ENCODE data around the gene ZNF784. TPM values are rescaled to one million over a fixed set of nuclear protein-coding genes. Genes with fewer than 3 reads are reported as not detected.
A peak's percentile ranks its signal among the peaks of the same experiment; 100 is the strongest.

ZNF784 gene
- total and polyA plus RNA-seq, 9 of the 15 experiments (the other 6 are each of a cell fraction or from before 2014, with no cell fraction given): 0.14 to 6.1 (median 2.1) TPM

DNA sequence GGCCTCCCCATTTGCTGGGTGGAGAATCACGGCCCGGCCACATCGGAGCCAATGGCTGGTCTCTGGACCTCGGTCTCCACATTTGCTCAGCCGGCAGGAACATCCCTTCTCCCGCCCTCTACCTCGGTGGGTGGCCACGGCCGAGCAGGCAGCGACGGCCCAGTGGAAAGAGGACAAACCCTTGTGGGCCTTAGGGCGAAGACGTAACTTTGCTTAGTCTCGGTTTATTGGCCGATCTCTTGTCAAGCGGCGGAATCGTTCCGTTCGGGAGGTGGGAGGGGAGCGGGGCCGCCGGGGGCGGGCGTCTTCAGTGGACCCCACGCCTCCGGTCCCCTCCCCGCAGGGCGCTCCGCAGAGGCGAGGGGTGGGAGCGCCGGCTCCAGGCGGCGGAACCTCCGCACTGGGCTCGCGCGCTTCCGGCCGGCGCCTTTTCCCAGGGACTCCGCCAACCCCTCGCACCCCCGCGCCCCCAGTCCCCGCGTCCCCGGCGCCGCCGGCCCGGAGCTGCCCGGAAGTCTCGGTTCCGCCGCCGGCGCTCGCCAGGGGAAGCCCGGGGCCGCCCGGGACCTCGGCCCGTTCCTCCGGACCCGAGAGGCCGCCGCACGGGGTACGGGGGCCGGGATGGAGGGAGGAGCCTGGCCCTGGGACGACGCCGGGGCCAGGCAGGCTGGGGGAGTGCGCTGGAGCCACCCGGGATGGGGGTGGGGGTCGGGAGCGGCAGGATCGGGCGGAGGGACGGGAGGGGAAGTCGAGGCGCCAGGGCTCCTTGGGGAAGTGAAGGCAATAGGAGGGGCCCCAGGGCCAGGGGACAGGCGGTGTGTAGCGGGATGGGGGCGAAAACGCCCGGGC is 16.4 kb upstream of the ZNF784 start, which contains the start of gene ZNF580 (continued):
- TF ChIP-seq, protein P1, sequence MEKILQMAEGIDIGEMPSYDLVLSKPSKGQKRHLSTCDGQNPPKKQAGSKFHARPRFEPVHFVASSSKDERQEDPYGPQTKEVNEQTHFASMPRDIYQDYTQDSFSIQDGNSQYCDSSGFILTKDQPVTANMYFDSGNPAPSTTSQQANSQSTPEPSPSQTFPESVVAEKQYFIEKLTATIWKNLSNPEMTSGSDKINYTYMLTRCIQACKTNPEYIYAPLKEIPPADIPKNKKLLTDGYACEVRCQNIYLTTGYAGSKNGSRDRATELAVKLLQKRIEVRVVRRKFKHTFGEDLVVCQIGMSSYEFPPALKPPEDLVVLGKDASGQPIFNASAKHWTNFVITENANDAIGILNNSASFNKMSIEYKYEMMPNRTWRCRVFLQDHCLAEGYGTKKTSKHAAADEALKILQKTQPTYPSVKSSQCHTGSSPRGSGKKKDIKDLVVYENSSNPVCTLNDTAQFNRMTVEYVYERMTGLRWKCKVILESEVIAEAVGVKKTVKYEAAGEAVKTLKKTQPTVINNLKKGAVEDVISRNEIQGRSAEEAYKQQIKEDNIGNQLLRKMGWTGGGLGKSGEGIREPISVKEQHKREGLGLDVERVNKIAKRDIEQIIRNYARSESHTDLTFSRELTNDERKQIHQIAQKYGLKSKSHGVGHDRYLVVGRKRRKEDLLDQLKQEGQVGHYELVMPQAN (IDR thresholded peaks at IDR 0.05; ENCODE audit: borderline replicate concordance): no peak; the same call in 1 of the 2 replicates
- TF ChIP-seq MTA2 (IDR thresholded peaks at IDR 0.05; ENCODE audit: low read depth) (no peak), CREM (IDR thresholded peaks at IDR 0.05; ENCODE audit: low read depth) (0 out of 2 replicates have a peak, but pooled peaks have one; percentile 24), HDAC8 (tag; IDR thresholded peaks at IDR 0.05) (no peak), ZNF764 (CRISPR knock-in tag; IDR thresholded peaks at IDR 0.05; ENCODE audit: low read depth) (peak; percentile 57; the same call in 1 of the 2 replicates), TAF1 (IDR thresholded peaks at IDR 0.05; ENCODE audit: control insufficient read depth, extremely low read depth, insufficient read depth, low read length, severe bottlenecking) (peak; percentile 41), ZFPM2 (CRISPR knock-in tag; IDR thresholded peaks at IDR 0.05) (no peak), MYC (IDR thresholded peaks at IDR 0.05; ENCODE audit: low read depth, low read length) (peak; percentile 39; the same call in 1 of the 2 replicates), MYC (CRISPR knock-in tag; IDR thresholded peaks at IDR 0.05; ENCODE audit: borderline replicate concordance, low read depth) (no peak), CBX8 (IDR thresholded peaks at IDR 0.05; ENCODE audit: borderline replicate concordance, extremely low read depth, low read depth, low read length, poor library complexity, severe bottlenecking) (no peak), ATF7 (IDR thresholded peaks at IDR 0.05) (no peak), SAFB (IDR thresholded peaks at IDR 0.05; ENCODE audit: borderline replicate concordance, low read depth, low read length) (0 out of 2 replicates have a peak, but pooled peaks have one; percentile 61), ZBTB43 (CRISPR knock-in tag; IDR thresholded peaks at IDR 0.05) (no peak)
- TF ChIP-seq, protein P2, sequence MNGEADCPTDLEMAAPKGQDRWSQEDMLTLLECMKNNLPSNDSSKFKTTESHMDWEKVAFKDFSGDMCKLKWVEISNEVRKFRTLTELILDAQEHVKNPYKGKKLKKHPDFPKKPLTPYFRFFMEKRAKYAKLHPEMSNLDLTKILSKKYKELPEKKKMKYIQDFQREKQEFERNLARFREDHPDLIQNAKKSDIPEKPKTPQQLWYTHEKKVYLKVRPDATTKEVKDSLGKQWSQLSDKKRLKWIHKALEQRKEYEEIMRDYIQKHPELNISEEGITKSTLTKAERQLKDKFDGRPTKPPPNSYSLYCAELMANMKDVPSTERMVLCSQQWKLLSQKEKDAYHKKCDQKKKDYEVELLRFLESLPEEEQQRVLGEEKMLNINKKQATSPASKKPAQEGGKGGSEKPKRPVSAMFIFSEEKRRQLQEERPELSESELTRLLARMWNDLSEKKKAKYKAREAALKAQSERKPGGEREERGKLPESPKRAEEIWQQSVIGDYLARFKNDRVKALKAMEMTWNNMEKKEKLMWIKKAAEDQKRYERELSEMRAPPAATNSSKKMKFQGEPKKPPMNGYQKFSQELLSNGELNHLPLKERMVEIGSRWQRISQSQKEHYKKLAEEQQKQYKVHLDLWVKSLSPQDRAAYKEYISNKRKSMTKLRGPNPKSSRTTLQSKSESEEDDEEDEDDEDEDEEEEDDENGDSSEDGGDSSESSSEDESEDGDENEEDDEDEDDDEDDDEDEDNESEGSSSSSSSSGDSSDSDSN (IDR thresholded peaks at IDR 0.05; ENCODE audit: borderline replicate concordance in 1 of 2, low read depth in 2 of 2, low read length in 2 of 2): peak; percentile 62 to 70; a peak in 3 of 4 replicates
- TF ChIP-seq, protein P3, sequence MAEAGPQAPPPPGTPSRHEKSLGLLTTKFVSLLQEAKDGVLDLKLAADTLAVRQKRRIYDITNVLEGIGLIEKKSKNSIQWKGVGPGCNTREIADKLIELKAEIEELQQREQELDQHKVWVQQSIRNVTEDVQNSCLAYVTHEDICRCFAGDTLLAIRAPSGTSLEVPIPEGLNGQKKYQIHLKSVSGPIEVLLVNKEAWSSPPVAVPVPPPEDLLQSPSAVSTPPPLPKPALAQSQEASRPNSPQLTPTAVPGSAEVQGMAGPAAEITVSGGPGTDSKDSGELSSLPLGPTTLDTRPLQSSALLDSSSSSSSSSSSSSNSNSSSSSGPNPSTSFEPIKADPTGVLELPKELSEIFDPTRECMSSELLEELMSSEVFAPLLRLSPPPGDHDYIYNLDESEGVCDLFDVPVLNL (CRISPR knock-in tag; IDR thresholded peaks at IDR 0.05; ENCODE audit: low read depth): no peak

All from K562 (cell line).